ENCODE measurements around the gene HDC. TPM values are rescaled to one million over a fixed set of nuclear protein-coding genes. Genes with fewer than 3 reads are reported as not detected.

Gene HDC
- total and polyA plus RNA-seq, 8 donors = 3.5 to 590 (median 9.0) TPM

DNA sequence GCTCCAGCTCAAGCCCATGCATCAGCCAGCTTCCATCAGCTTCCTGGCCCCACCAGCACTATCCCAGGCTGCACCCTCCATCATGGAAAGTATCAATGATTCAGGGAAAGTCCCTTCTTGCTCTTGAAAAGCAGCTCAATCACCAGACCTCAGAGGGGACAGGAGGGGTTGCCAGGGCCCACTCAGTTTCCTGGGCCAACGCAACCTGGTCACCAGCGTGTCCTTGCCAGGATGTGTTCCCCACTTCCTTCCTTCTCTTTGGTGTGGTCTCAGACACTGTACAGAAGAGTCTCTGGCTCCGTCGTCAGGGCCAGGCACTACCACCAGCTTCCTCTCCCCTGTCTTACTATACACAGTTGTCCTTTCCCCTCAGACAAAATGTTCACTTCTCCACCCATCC, 3.0 kb downstream of the HDC start:
- TF ChIP-seq POLR2A (IDR thresholded peaks at IDR 0.05) (no peak), POLR2AphosphoS5 (IDR thresholded peaks at IDR 0.05) (no peak), CTCF (IDR thresholded peaks at IDR 0.05) (no peak), EP300 (IDR thresholded peaks at IDR 0.05) (no peak)
- DNase-seq = peak in 1 of 2 donors; percentile 27
- H3K4me3 ChIP-seq = no peak overlapping the region
- H3K9me3 ChIP-seq = no peaks in the 10 kb centered on the region
- H3K4me1 ChIP-seq = no peaks in the 10 kb centered on the region
- H3K27me3 ChIP-seq = peaks cover 0 to 7% (median 0%) of the 10 kb centered on the region in 3 donors
- 60 to 73% (median 66%) methylated on average over 4 of the region's 4 CpGs for WGBS, 5 donors
- no peaks in the 10 kb centered on the region for H3K36me3 ChIP-seq
- H3K27ac ChIP-seq = no peak overlapping the region
- intact Hi-C loops (cut with DNase I; ENCODE audit: low total_unique reads) = no loop called here

- 82 to 92% (median 85%) methylated on average over 3 of the region's 3 CpGs for WGBS, 5 donors
- intact Hi-C loops (cut with DNase I; ENCODE audit: low total_unique reads) = no loop called here
These were observed 3.5 kb downstream of the HDC start for GRCh38 chr15:50261981-50262380.

GRCh38 chr15:50260969-50261496, 4.5 kb downstream of the HDC start:
- no peaks in the 10 kb centered on the region for H3K9me3 ChIP-seq

More at GRCh38 chr15:50261981-50262380, 3.5 kb downstream of the HDC start:
- no peak overlapping the region for H3K4me3 ChIP-seq
- no peaks in the 10 kb centered on the region for H3K9me3 ChIP-seq
- H3K36me3 ChIP-seq = no peaks in the 10 kb centered on the region
- DNase-seq = no peak
- no peak overlapping the region for H3K27ac ChIP-seq
- H3K27me3 ChIP-seq = peaks cover 0 to 7% (median 0%) of the 10 kb centered on the region in 3 donors
- TF ChIP-seq EP300 (IDR thresholded peaks at IDR 0.05) (no peak), CTCF (IDR thresholded peaks at IDR 0.05) (no peak), POLR2AphosphoS5 (IDR thresholded peaks at IDR 0.05) (no peak), POLR2A (IDR thresholded peaks at IDR 0.05) (no peak)
- no peaks in the 10 kb centered on the region for H3K4me1 ChIP-seq

DNA sequence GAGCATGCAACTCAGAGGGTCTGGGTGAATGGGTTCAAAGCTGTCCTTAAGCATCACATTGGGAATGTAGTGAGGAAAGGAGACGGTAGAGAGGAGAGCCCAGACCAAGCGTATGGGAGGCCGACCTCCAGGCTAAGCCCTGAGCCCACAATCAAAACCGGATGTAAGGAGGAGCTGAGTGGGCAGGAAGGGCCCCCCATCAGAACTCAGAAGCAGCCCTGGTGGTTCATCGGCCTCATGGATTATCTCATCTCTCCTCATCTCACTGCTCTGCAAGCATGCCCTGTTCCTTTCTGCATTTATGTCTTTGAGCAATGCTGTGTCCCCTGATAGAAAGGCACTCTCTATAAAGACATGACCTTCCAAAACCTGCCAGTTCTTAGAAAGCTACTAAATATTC, 6.2 kb downstream of the HDC start:
- WGBS, 5 donors = 53 to 87% (median 81%) methylated on average over 5 of the region's 5 CpGs
- Histone ChIP-seq H3K9me3 (no peaks in the 10 kb centered on the region), H3K4me1 (no peaks in the 10 kb centered on the region), H3K36me3 (no peaks in the 10 kb centered on the region), H3K4me3 (no peak overlapping the region), H3K27me3 (no peaks in the 10 kb centered on the region), H3K27ac (no peak overlapping the region)
- intact Hi-C loops (cut with DNase I; ENCODE audit: low total_unique reads) = no loop called here
- DNase-seq = no peak
- TF ChIP-seq CTCF (IDR thresholded peaks at IDR 0.05) (no peak), EP300 (IDR thresholded peaks at IDR 0.05) (no peak), POLR2AphosphoS5 (IDR thresholded peaks at IDR 0.05) (no peak), POLR2A (IDR thresholded peaks at IDR 0.05) (no peak)

More at GRCh38 chr15:50260969-50261496, 4.5 kb downstream of the HDC start:
- Histone ChIP-seq H3K36me3 (no peaks in the 10 kb centered on the region), H3K4me1 (no peaks in the 10 kb centered on the region), H3K27me3 (peaks cover 0 to 7% (median 0%) of the 10 kb centered on the region in 3 donors), H3K4me3 (no peak overlapping the region), H3K27ac (no peak overlapping the region)
- DNase-seq = no peak
- intact Hi-C loops (cut with DNase I; ENCODE audit: low total_unique reads) = no loop called here
- 22 to 64% (median 41%) methylated on average over 2 of the region's 2 CpGs for WGBS, 5 donors
- TF ChIP-seq CTCF (IDR thresholded peaks at IDR 0.05) (no peak), POLR2AphosphoS5 (IDR thresholded peaks at IDR 0.05) (no peak), POLR2A (IDR thresholded peaks at IDR 0.05) (no peak), EP300 (IDR thresholded peaks at IDR 0.05) (no peak)

Data from stomach (tissue), 9 donors.